ENCODE results near the gene KSR1. TPM values are rescaled to one million over a fixed set of nuclear protein-coding genes. Genes with fewer than 3 reads are reported as not detected.

Gene KSR1
- total RNA-seq, 1 donor, result 15.5 TPM

DNA sequence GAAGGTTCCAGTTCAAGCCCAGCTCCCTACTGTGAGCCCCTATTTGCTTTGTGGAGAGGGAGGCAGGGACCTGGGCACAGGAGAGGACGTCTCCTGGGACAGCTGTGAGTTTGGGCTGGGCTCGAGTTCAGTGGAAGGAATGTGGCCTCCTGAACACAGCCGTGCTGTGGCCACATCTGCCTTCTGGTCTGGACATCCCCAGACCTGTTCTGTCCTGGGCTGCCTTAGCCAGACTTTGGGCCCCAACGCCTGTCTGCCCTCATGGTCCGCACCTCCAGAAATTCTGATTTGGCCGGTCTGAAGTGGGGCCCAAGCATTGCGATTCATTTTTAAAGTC, 114.3 kb downstream of the KSR1 start:
- H3K4me3 ChIP-seq (ENCODE audit: low read depth, low read length), result no peak overlapping the region
- TF ChIP-seq, protein P1, sequence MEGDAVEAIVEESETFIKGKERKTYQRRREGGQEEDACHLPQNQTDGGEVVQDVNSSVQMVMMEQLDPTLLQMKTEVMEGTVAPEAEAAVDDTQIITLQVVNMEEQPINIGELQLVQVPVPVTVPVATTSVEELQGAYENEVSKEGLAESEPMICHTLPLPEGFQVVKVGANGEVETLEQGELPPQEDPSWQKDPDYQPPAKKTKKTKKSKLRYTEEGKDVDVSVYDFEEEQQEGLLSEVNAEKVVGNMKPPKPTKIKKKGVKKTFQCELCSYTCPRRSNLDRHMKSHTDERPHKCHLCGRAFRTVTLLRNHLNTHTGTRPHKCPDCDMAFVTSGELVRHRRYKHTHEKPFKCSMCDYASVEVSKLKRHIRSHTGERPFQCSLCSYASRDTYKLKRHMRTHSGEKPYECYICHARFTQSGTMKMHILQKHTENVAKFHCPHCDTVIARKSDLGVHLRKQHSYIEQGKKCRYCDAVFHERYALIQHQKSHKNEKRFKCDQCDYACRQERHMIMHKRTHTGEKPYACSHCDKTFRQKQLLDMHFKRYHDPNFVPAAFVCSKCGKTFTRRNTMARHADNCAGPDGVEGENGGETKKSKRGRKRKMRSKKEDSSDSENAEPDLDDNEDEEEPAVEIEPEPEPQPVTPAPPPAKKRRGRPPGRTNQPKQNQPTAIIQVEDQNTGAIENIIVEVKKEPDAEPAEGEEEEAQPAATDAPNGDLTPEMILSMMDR (IDR thresholded peaks at IDR 0.05; ENCODE audit: insufficient read depth, low read depth, low read length), result no peak
- DNase-seq (ENCODE audit: low read depth), result no peak

GRCh38 chr17:27571563-27572352, 115.5 kb downstream of the KSR1 start:
- TF ChIP-seq, protein P1 (IDR thresholded peaks at IDR 0.05; ENCODE audit: insufficient read depth, low read depth, low read length), result no peak
- no peak overlapping the region for H3K4me3 ChIP-seq (ENCODE audit: low read depth, low read length)
- DNase-seq (ENCODE audit: low read depth), result no peak

DNA sequence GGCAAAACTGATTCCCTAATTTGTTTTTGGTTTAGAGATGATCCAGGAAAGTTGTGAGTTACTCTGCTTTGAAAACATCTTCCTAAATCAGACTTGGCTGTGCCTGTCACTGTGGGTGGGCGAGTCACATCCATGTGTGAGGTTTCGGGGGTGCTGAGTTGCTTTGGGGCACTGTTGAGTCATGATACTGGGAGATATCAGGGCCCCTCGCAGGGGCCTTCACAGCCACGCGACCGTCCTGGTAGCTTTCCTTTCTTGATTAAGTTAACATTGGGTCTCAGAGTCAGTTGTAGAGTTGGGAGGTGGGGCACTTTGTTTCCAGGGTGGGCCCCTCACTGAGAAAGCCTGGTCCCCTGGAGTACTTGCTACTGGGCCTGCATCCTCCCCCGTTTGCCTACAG, 116.4 kb downstream of the KSR1 start:
- TF ChIP-seq, protein P1 (IDR thresholded peaks at IDR 0.05; ENCODE audit: insufficient read depth, low read depth, low read length), result no peak
- H3K4me3 ChIP-seq (ENCODE audit: low read depth, low read length), result no peak overlapping the region
- no peak for DNase-seq (ENCODE audit: low read depth)

DNA sequence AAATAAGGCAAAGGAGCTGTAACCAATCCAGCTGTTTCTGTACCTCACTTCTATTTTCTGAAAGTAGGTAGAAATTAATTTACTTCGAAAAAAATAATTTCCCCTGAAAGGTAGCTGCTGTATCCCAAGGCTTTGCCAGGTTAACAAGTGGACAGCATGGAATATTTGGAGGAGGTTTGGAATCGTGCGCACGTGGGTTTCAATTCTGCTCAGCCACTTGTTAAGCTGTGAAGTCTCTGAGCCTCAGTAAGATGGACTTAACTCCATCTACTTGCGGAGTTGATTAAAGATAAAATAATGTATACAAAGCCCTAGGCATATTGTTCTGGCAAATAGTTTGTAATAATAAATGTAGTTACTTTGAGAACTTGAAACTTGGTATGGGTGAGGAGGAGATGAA, 117.3 kb downstream of the KSR1 start:
- H3K4me3 ChIP-seq (ENCODE audit: low read depth, low read length), result no peak overlapping the region
- no peak for DNase-seq (ENCODE audit: low read depth)
- TF ChIP-seq, protein P1 (IDR thresholded peaks at IDR 0.05; ENCODE audit: insufficient read depth, low read depth, low read length), result no peak

- H3K4me3 ChIP-seq (ENCODE audit: low read depth, low read length), result no peak overlapping the region
- DNase-seq (ENCODE audit: low read depth), result peak; percentile 79
- TF ChIP-seq, protein P1 (IDR thresholded peaks at IDR 0.05; ENCODE audit: insufficient read depth, low read depth, low read length), result no peak
Measured at GRCh38 chr17:27573971-27574525, 117.8 kb downstream of the KSR1 start.

DNA sequence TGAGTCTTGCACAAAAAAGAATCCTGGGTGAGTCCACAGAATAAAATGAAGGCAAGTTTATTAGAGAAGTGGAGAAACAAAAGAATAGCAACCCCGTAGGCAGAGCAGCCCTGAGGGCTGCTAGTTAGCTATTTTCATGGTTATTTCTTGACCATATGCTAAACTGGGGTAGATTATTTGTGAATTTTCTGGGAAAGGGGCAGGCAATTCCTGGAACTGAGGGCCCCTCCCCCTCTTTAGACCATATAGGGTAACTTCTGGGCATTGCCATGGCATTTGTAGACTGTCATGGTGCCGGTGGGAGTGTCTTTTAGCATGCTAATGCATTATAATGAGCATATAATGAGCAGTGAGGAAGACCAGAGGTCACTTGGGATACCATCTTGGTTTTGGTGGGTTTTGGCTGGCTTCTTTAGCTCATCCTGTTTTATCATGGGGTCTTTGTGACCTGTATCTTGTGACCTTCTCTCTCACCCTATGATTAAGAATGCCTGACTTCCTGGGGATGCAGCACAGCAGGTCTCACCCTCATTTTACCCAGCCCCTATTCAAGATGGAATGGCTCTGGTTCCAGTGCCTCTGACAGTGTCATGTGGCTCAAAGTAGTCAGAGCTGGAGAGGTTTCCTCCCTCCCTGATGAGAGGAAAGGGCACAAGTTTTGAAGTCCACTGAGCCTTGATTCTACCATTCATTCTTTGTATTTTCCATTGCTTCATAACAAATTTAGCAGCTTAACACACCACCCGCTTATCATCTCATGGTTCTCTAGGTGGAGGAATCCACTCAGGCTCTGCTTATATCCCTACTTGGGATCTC, 119.1 kb downstream of the KSR1 start:
- DNase-seq (ENCODE audit: low read depth), result no peak
- no peak overlapping the region for H3K4me3 ChIP-seq (ENCODE audit: low read depth, low read length)
- TF ChIP-seq, protein P1 (IDR thresholded peaks at IDR 0.05; ENCODE audit: insufficient read depth, low read depth, low read length), result no peak

All from fibroblast of villous mesenchyme (primary cell).